Mesenchymal stem cell (in vitro differentiated cells and primary cell): ENCODE results near the gene RASAL3.

Source experiments
- DNase-seq: peaks from one replicate; pipeline ENCODE4 v3.0.0-alpha.2; 2013
- H2AFZ ChIP-seq: one replicate; pipeline ENCODE4 v1.6.1; 2013; ENCODE audit warnings: low read depth, mild to moderate bottlenecking, control low read depth, inconsistent platforms, low read length, moderate library complexity
- H2AK5ac ChIP-seq: 2 replicates; pipeline ENCODE4 v1.6.1; 2013; ENCODE audit warnings: low read length, moderate library complexity, mild to moderate bottlenecking, inconsistent platforms; ENCODE audit not compliant: severe bottlenecking
- H2BK120ac ChIP-seq: one replicate; pipeline ENCODE4 v1.6.1; 2013; ENCODE audit warnings: low read depth, mild to moderate bottlenecking, inconsistent platforms, low read length, moderate library complexity
- H2BK12ac ChIP-seq, 2 experiments: one replicate each; pipeline ENCODE4 v1.6.1; 2013; ENCODE audit warnings: inconsistent platforms in 2 of 2, low read length in 2 of 2, mild to moderate bottlenecking in 2 of 2, moderate library complexity in 2 of 2, control low read depth in 1 of 2
- H2BK15ac ChIP-seq: one replicate; pipeline ENCODE4 v1.6.1; 2013; ENCODE audit warnings: mild to moderate bottlenecking, low read depth, inconsistent platforms; ENCODE audit not compliant: poor library complexity, severe bottlenecking
- H2BK5ac ChIP-seq: 2 replicates; pipeline ENCODE4 v1.6.1; 2013; ENCODE audit warnings: low read depth, mild to moderate bottlenecking, low read length, control low read depth, inconsistent platforms; ENCODE audit not compliant: poor library complexity, severe bottlenecking
- H3K14ac ChIP-seq, 2 experiments: one replicate each; pipeline ENCODE4 v1.6.1; 2013; ENCODE audit warnings: inconsistent platforms in 2 of 2, low read length in 2 of 2, control low read depth in 1 of 2, mild to moderate bottlenecking in 1 of 2, moderate library complexity in 1 of 2
- H3K18ac ChIP-seq, 2 experiments: one replicate each; pipeline ENCODE4 v1.6.1; 2013; ENCODE audit warnings: inconsistent platforms in 2 of 2, low read length in 2 of 2, control low read depth in 1 of 2, low read depth in 1 of 2, mild to moderate bottlenecking in 1 of 2
- H3K23ac ChIP-seq, 2 experiments: one replicate each; pipeline ENCODE4 v1.6.1; 2013; ENCODE audit warnings: inconsistent platforms in 2 of 2, low read length in 2 of 2, mild to moderate bottlenecking in 2 of 2, moderate library complexity in 2 of 2, control low read depth in 1 of 2
- H3K27ac ChIP-seq: 2 replicates; pipeline ENCODE4 v1.5.1; 2013; ENCODE audit warnings: mild to moderate bottlenecking, moderate library complexity, low read length, control low read depth, inconsistent platforms; ENCODE audit not compliant: poor library complexity, severe bottlenecking
- H3K27me3 ChIP-seq, 2 experiments: 2 replicates each; pipeline versions ENCODE4 v1.6.1 to v1.7.0; 2013; ENCODE audit warnings: low read length in 2 of 2, mild to moderate bottlenecking in 2 of 2, moderate library complexity in 2 of 2, control low read depth in 1 of 2, inconsistent platforms in 1 of 2; ENCODE audit not compliant: control insufficient read depth in 1 of 2, insufficient read depth in 1 of 2
- H3K36me3 ChIP-seq, 2 experiments: 2 replicates each; pipeline versions ENCODE4 v1.6.1 to v1.7.0; 2013; ENCODE audit warnings: low read length in 2 of 2, control low read depth in 1 of 2, inconsistent platforms in 1 of 2, low read depth in 1 of 2, mild to moderate bottlenecking in 1 of 2; ENCODE audit not compliant: insufficient read depth in 2 of 2, control insufficient read depth in 1 of 2
- H3K4ac ChIP-seq, 2 experiments: one replicate each; pipeline ENCODE4 v1.6.1; 2013; ENCODE audit warnings: inconsistent platforms in 2 of 2, low read length in 2 of 2, mild to moderate bottlenecking in 2 of 2, moderate library complexity in 2 of 2, control low read depth in 1 of 2, low read depth in 1 of 2
- H3K4me1 ChIP-seq: 2 replicates; pipeline ENCODE4 v1.6.1; 2013; ENCODE audit warnings: low read depth, low read length, control low read depth; ENCODE audit not compliant: control insufficient read depth, insufficient read depth
- H3K4me2 ChIP-seq: 2 replicates; pipeline ENCODE4 v1.6.1; 2013; ENCODE audit warnings: low read length, mild to moderate bottlenecking, inconsistent platforms; ENCODE audit not compliant: poor library complexity, severe bottlenecking
- H3K4me3 ChIP-seq, 2 experiments: 2 replicates each; pipeline versions ENCODE4 v1.5.1 to v1.7.0; 2013; ENCODE audit warnings: low read length in 2 of 2, mild to moderate bottlenecking in 2 of 2, control low read depth in 1 of 2, low read depth in 1 of 2; ENCODE audit not compliant: insufficient read depth in 1 of 2
- H3K79me1 ChIP-seq: replicated peaks from 2 replicates; pipeline ENCODE4 v1.6.1; 2013; ENCODE audit warnings: mild to moderate bottlenecking, control low read depth, low read length, inconsistent platforms; ENCODE audit not compliant: poor library complexity, severe bottlenecking
- H3K9ac ChIP-seq: 2 replicates; pipeline ENCODE4 v1.7.0; 2013; ENCODE audit warnings: mild to moderate bottlenecking, low read length, moderate library complexity
- H3K9me3 ChIP-seq: 2 replicates; pipeline ENCODE4 v1.7.0; 2013; ENCODE audit warnings: mild to moderate bottlenecking, low read length; ENCODE audit not compliant: control insufficient read depth
- H4K8ac ChIP-seq: one replicate; pipeline ENCODE4 v1.6.1; 2013; ENCODE audit warnings: inconsistent platforms, mild to moderate bottlenecking, low read length, moderate library complexity
- H4K91ac ChIP-seq: one replicate; pipeline ENCODE4 v1.6.1; 2013; ENCODE audit warnings: mild to moderate bottlenecking, low read length, inconsistent platforms
- WGBS: methylation state at CpG from one replicate; pipeline ENCODE4 v1.1.7; 2013; ENCODE audit warnings: mixed read lengths; 5-methylcytosine and 5-hydroxymethylcytosine counted together

The RASAL3 gene

DNA sequence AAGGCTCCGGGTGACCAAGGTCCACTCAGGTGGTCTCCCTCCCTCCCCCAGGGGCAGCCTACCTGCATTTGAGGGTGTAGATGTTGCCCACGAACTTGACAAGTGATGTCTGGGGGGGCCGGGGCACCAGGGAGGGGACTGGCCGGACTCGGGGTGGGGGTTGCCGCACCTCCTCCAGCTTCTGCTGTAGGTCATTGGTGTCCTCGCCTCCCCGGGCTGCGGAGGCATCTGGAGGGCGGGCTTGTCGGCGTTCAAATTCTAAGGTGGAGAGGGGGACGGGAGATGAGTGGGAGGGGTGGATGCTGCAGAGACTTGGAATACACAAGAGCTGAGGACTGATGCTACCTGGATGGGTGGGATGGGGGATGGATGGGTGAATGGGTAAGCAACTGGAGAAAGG, 40.2 kb downstream of the RASAL3 start:
- no peak overlapping the region for H2AFZ ChIP-seq
- no peak overlapping the region for H2BK120ac ChIP-seq
- no peak overlapping the region for H3K18ac ChIP-seq
- no peak overlapping the region for H3K14ac ChIP-seq
- DNase-seq = no peak
- no peak overlapping the region for H4K8ac ChIP-seq
- no peak overlapping the region for H2BK5ac ChIP-seq
- H4K91ac ChIP-seq = no peak overlapping the region
- no peaks in the 10 kb centered on the region for H3K4me1 ChIP-seq
- no peak overlapping the region for H3K27ac ChIP-seq
- no peak overlapping the region for H2AK5ac ChIP-seq
- H3K23ac ChIP-seq = no peak overlapping the region
- peaks cover 68 to 84% of the 10 kb centered on the region in 2 experiments for H3K36me3 ChIP-seq
- no peak overlapping the region for H2BK15ac ChIP-seq
- H3K4ac ChIP-seq = no peak overlapping the region
- H3K9me3 ChIP-seq = peaks cover 8% of the 10 kb centered on the region
- no peaks in the 10 kb centered on the region for H3K27me3 ChIP-seq
- H3K79me1 ChIP-seq = peaks cover 57% of the 10 kb centered on the region
- no peak overlapping the region for H3K4me2 ChIP-seq
- H2BK12ac ChIP-seq = no peak overlapping the region
- no peak overlapping the region for H3K4me3 ChIP-seq
- no peak overlapping the region for H3K9ac ChIP-seq
- over 99% methylated on average over 13 of the region's 13 CpGs for WGBS

DNA sequence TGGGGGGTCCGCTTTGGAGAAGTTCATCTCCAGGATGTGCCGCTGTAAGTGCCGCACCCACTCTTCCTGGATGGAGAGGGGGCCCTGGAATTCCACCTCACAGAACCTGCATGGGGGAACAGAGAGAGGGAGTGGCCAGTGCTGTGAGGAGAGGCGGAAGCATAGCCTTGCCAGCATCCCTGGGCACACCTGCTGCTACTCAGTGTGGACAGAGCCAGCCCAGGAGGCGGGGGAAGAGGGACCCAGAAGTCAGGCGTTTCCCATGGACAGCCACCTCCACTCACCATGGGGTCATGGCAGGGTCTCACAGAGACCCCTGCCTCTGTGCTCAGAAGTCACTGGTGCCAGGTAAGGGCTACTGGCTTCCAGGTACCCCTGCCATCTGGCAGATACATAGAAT, 41.2 kb downstream of the RASAL3 start:
- DNase-seq = no peak
- no peak overlapping the region for H3K4me2 ChIP-seq
- H2BK12ac ChIP-seq = no peak overlapping the region
- H2AK5ac ChIP-seq = no peak overlapping the region
- H3K79me1 ChIP-seq = peaks cover 50% of the 10 kb centered on the region
- H4K91ac ChIP-seq = no peak overlapping the region
- no peak overlapping the region for H2AFZ ChIP-seq
- H3K4me1 ChIP-seq = no peaks in the 10 kb centered on the region
- peaks cover 65 to 74% of the 10 kb centered on the region in 2 experiments for H3K36me3 ChIP-seq
- H3K14ac ChIP-seq = no peak overlapping the region
- no peaks in the 10 kb centered on the region for H3K27me3 ChIP-seq
- H3K18ac ChIP-seq = no peak overlapping the region
- H3K23ac ChIP-seq = no peak overlapping the region
- H3K9ac ChIP-seq = no peak overlapping the region
- peaks cover 8% of the 10 kb centered on the region for H3K9me3 ChIP-seq
- H3K4me3 ChIP-seq = no peak overlapping the region
- H3K4ac ChIP-seq = no peak overlapping the region
- WGBS = 95% methylated on average over 6 of the region's 6 CpGs
- no peak overlapping the region for H2BK15ac ChIP-seq
- H4K8ac ChIP-seq = no peak overlapping the region
- H3K27ac ChIP-seq = no peak overlapping the region
- no peak overlapping the region for H2BK120ac ChIP-seq
- no peak overlapping the region for H2BK5ac ChIP-seq

DNA sequence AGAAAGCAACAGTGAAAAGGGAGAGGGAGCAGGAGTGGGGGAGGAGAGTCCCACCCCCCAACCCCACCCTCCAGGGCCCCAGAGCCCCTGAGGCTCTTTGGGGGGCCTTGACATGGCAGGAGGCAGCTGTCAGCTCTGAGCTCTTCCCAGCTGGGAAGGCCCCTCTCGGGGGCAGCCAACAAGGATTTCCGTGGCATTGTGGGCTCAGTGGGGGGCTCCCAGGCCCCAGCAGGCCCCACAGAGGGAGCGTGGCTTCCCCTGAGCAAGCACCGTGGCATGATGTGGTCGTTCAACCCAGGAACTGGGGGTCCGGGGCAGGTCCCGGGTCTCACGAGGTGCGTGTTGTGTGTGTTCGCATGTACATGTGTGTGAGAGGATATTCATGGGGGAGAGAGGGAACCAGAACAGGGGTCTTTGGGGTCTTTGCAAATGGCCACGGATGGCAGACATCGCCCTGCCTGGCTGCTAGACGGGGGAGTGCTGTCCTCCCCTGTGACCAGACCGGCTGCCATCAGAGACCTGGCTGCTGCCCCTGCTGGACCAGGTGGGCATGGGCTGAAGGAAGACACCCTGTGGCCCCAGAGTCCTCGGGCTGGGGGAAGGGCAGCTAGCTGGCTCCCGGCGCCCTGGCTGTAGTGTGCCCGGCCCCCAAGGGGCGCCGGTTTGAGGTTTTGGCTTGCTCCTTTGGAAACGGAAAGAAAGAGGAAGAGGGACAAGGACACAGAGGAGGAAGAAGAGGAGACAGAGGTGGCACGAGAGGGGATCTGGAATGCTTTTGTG, 41.9 kb downstream of the RASAL3 start:
- Histone ChIP-seq H2BK120ac (no peak overlapping the region), H3K4ac (no peak overlapping the region), H2AFZ (no peak overlapping the region), H2BK12ac (no peak overlapping the region), H3K23ac (no peak overlapping the region), H2BK15ac (no peak overlapping the region), H3K36me3 (peaks cover 60 to 68% of the 10 kb centered on the region in 2 experiments), H3K27me3 (no peaks in the 10 kb centered on the region), H3K18ac (no peak overlapping the region), H3K9ac (no peak overlapping the region), H2BK5ac (no peak overlapping the region), H4K91ac (no peak overlapping the region), H3K27ac (no peak overlapping the region), H4K8ac (no peak overlapping the region), H3K14ac (no peak overlapping the region), H3K79me1 (peaks cover 45% of the 10 kb centered on the region), H3K4me2 (no peak overlapping the region), H3K9me3 (peaks cover 8% of the 10 kb centered on the region), H3K4me3 (no peak overlapping the region), H2AK5ac (no peak overlapping the region), H3K4me1 (peaks cover 2% of the 10 kb centered on the region)
- no peak for DNase-seq
- WGBS = 98% methylated on average over 22 of the region's 22 CpGs

DNA sequence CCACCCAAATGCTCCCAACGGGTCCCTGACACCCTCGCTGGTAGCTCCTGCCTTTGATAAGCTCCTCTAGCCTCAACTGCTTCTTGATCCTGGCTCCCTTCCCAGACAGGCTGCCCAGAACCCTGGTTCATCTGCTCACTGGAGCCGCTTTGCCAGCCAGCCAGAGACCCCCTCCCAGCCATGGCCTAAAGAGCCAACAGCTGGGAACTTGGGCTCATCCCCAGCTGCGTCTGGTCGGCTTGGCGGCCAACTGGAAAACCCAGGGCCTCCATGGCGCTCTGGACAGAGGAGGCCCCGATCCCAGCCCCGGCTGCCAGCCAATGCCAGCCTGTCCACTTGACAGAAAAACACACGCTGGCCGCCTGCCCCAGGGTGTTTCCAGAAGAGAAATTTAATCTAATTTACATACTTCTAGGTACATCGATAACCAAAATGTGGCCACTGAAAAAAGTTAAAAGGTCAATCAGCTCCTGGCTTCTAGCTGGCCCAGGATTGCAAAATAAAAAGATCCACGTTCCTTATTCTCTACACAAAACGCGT, 42.6 kb downstream of the RASAL3 start:
- Histone ChIP-seq H3K14ac (no peak overlapping the region), H2BK5ac (no peak overlapping the region), H3K4ac (no peak overlapping the region), H3K36me3 (peaks cover 53 to 61% of the 10 kb centered on the region in 2 experiments), H2BK120ac (no peak overlapping the region), H3K4me2 (no peak overlapping the region), H3K9me3 (peaks cover 8% of the 10 kb centered on the region), H3K4me3 (no peak overlapping the region), H2AFZ (no peak overlapping the region), H3K9ac (no peak overlapping the region), H2BK15ac (no peak overlapping the region), H3K18ac (no peak overlapping the region), H3K79me1 (peaks cover 38% of the 10 kb centered on the region), H2AK5ac (no peak overlapping the region), H4K8ac (no peak overlapping the region), H3K23ac (no peak overlapping the region), H2BK12ac (no peak overlapping the region), H3K27me3 (no peaks in the 10 kb centered on the region), H4K91ac (no peak overlapping the region), H3K4me1 (peaks cover 5% of the 10 kb centered on the region), H3K27ac (no peak overlapping the region)
- DNase-seq = no peak
- 95% methylated on average over 12 of the region's 15 CpGs for WGBS
